ENCODE measurements around the gene RPL19. TPM values are rescaled to one million over a fixed set of nuclear protein-coding genes. Genes with fewer than 3 reads are reported as not detected.

RPL19 gene
- total RNA-seq, 2 experiments from 2014 or later, result 3,132 to 4,395 TPM

GRCh38 chr17:39175695-39176093, 24.4 kb upstream of the RPL19 start:
- no peak overlapping the region for H3K27ac ChIP-seq (ENCODE audit: low read depth, low read length, poor library complexity, severe bottlenecking)
- no peaks in the 10 kb centered on the region for H3K9me3 ChIP-seq (ENCODE audit: low read length)
- H4K20me1 ChIP-seq (ENCODE audit: insufficient read depth, low read length), result no peaks in the 10 kb centered on the region
- H3K4me1 ChIP-seq (ENCODE audit: insufficient read depth, low read length, poor library complexity, severe bottlenecking), result peaks cover 46% of the 10 kb centered on the region
- no peaks in the 10 kb centered on the region for H3K79me2 ChIP-seq (ENCODE audit: insufficient read depth, low read depth, low read length)
- H3K9me2 ChIP-seq (ENCODE audit: insufficient read depth, low read length), result no peaks in the 10 kb centered on the region
- intact Hi-C loops (cut with micrococcal nuclease; ENCODE audit: unreplicated experiment), result loop anchor here (2.0 kb wide), 1 partner anchor 23 kb away; no protein-coding TSS in a partner anchor
- no peak for DNase-seq (ENCODE audit: low spot score)
- no TSS peak for BruUV-seq (replicated peaks)
- H2AFZ ChIP-seq (ENCODE audit: low read length), result no peak overlapping the region
- TF ChIP-seq CTCF (conservative IDR thresholded peaks at IDR 0.05; ENCODE audit: low read length) (no peak), EZH2phosphoT487 (IDR thresholded peaks at IDR 0.05; ENCODE audit: borderline replicate concordance, low read depth, low read length) (no peak)
- H3K4me2 ChIP-seq (ENCODE audit: low read length), result no peak overlapping the region; the same call in 1 of the 2 replicates
- H3K36me3 ChIP-seq (ENCODE audit: insufficient read depth, low read length), result peaks cover 56% of the 10 kb centered on the region
- ChIA-PET CTCF (ENCODE audit: unreplicated experiment) (interaction anchor here (3.3 kb wide), 1 partner anchor 11 kb away, joined by 22 read pairs; no protein-coding TSS in a partner anchor), POLR2A (interaction anchor here (0.5 to 1.8 kb wide), 4 partner anchors 8 to 81 kb away, joined by 3 to 6 read pairs (median 5); no protein-coding TSS in a partner anchor)
- no peak overlapping the region for H3K4me3 ChIP-seq (ENCODE audit: low read depth, low read length, poor library complexity, severe bottlenecking)

DNA sequence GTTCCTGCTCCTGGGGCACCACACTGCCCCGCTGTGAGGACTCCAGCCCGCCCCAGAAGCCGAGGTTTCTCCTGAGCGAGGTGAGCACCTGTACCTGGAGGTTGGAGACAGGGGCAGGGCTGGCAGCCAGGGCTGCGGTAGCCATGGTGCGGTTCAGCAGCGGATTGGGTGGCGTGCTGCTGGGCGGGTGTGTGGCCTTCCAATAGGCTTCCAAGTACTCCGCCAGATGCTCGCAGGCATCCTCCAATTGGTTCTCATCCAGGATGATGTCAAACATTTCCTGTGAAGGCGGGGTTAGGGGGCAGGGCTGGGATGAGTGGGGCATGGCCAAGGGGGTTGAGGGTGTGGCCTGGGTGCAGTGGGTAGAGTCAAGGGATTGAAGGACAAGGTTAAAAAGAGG, 22.8 kb upstream of the RPL19 start:
- CTCF ChIA-PET (ENCODE audit: unreplicated experiment), result no interaction called here
- BruUV-seq (replicated peaks), result no TSS peak
- POLR2A ChIA-PET, result no interaction called here

More for the DNA sequence above, 22.8 kb upstream of the RPL19 start:
- intact Hi-C loops (cut with micrococcal nuclease; ENCODE audit: unreplicated experiment), result no loop called here
- Histone ChIP-seq H3K4me2 (ENCODE audit: low read length) (no peak overlapping the region), H3K4me3 (ENCODE audit: low read depth, low read length, poor library complexity, severe bottlenecking) (no peak overlapping the region), H3K79me2 (ENCODE audit: insufficient read depth, low read depth, low read length) (no peaks in the 10 kb centered on the region), H3K9me3 (ENCODE audit: low read length) (no peaks in the 10 kb centered on the region), H3K36me3 (ENCODE audit: insufficient read depth, low read length) (peaks cover 69% of the 10 kb centered on the region), H3K4me1 (ENCODE audit: insufficient read depth, low read length, poor library complexity, severe bottlenecking) (peaks cover 30% of the 10 kb centered on the region), H3K27ac (ENCODE audit: low read depth, low read length, poor library complexity, severe bottlenecking) (no peak overlapping the region), H2AFZ (ENCODE audit: low read length) (no peak overlapping the region), H4K20me1 (ENCODE audit: insufficient read depth, low read length) (no peaks in the 10 kb centered on the region), H3K9me2 (ENCODE audit: insufficient read depth, low read length) (no peaks in the 10 kb centered on the region)
- TF ChIP-seq EZH2phosphoT487 (IDR thresholded peaks at IDR 0.05; ENCODE audit: borderline replicate concordance, low read depth, low read length), result no peak
- TF ChIP-seq CTCF (conservative IDR thresholded peaks at IDR 0.05; ENCODE audit: low read length), result no peak
- no peak for DNase-seq (ENCODE audit: low spot score)
